Activated T-helper 1 cell treated with anti-CD3 and anti-CD28 coated beads, Interleukin-12 subunit alpha, Interleukin-12 subunit beta, Interleukin-2, Interleukin-4 antibody, amounts not matched to agents 30 ng/mL and 10 ng/mL and 1 ng/mL, durations not matched to agents 14 hours and 24 hours and 36 hours (primary cell): ENCODE measurements around the gene DNAH17. TPM values are rescaled to one million over a fixed set of nuclear protein-coding genes. Genes with fewer than 3 reads are reported as not detected.

Source experiments
- DNase-seq: peaks from one replicate; pipeline ENCODE4 v3.0.0; 2021; ENCODE audit warnings: low spot score
- H3K27ac Mint-ChIP-seq: one replicate; pipeline ENCODE4 v1.8.0; 2021; ENCODE audit warnings: mild to moderate bottlenecking, mixed read lengths
- H3K27me3 Mint-ChIP-seq: one replicate; pipeline ENCODE4 v1.8.0; 2022; ENCODE audit warnings: mild to moderate bottlenecking, moderate library complexity, mixed read lengths; ENCODE audit not compliant: insufficient read depth
- H3K36me3 Mint-ChIP-seq: one replicate; pipeline ENCODE4 v1.8.0; 2021; ENCODE audit warnings: low read depth, mixed read lengths
- H3K4me1 Mint-ChIP-seq: one replicate; pipeline ENCODE4 v1.8.0; 2021; ENCODE audit warnings: low read depth, mixed read lengths
- H3K4me3 Mint-ChIP-seq: one replicate; pipeline ENCODE4 v1.8.0; 2021; ENCODE audit warnings: mild to moderate bottlenecking, moderate library complexity, mixed read lengths
- H3K9me3 Mint-ChIP-seq: one replicate; pipeline ENCODE4 v1.8.0; 2021; ENCODE audit warnings: mixed read lengths
- intact Hi-C: fragments of 100-400 bp; cut with micrococcal nuclease; formaldehyde crosslinking; loops from one replicate; pipeline ENCODE4 v1.15.1; 2024
- total RNA-seq: library from RNA; stranded (reverse); gene quantifications from 2 replicates; pipeline ENCODE4 v1.2.3, GENCODE V29; 2022

DNAH17 gene
- total RNA-seq, 1 donor from 2014 or later, result 0.18 TPM

GRCh38 chr17:78391843-78392242, 185.4 kb downstream of the DNAH17 start:
- no peak overlapping the region for H3K27ac Mint-ChIP-seq
- peaks cover 43% of the 10 kb centered on the region for H3K36me3 Mint-ChIP-seq
- H3K4me1 Mint-ChIP-seq, result peaks cover 36% of the 10 kb centered on the region
- H3K27me3 Mint-ChIP-seq, result no peaks in the 10 kb centered on the region
- no peaks in the 10 kb centered on the region for H3K9me3 Mint-ChIP-seq
- intact Hi-C loops, result no loop called here
- no peak overlapping the region for H3K4me3 Mint-ChIP-seq
- DNase-seq, result no peak

GRCh38 chr17:78391051-78391431, 186.2 kb downstream of the DNAH17 start:
- Mint-ChIP-seq H3K36me3 (peaks cover 41% of the 10 kb centered on the region), H3K4me3 (no peak overlapping the region), H3K27ac (no peak overlapping the region), H3K9me3 (no peaks in the 10 kb centered on the region), H3K27me3 (no peaks in the 10 kb centered on the region), H3K4me1 (peaks cover 38% of the 10 kb centered on the region)
- DNase-seq, result no peak
- intact Hi-C loops, result no loop called here

- Mint-ChIP-seq H3K9me3 (no peaks in the 10 kb centered on the region), H3K4me1 (peaks cover 41% of the 10 kb centered on the region), H3K4me3 (peak overlapping the region; percentile 22), H3K36me3 (peaks cover 38% of the 10 kb centered on the region), H3K27ac (peak overlapping the region; percentile 38), H3K27me3 (no peaks in the 10 kb centered on the region)
- DNase-seq, result no peak
- intact Hi-C loops, result no loop called here
Observed at GRCh38 chr17:78390241-78391050, 186.8 kb downstream of the DNAH17 start.

DNA sequence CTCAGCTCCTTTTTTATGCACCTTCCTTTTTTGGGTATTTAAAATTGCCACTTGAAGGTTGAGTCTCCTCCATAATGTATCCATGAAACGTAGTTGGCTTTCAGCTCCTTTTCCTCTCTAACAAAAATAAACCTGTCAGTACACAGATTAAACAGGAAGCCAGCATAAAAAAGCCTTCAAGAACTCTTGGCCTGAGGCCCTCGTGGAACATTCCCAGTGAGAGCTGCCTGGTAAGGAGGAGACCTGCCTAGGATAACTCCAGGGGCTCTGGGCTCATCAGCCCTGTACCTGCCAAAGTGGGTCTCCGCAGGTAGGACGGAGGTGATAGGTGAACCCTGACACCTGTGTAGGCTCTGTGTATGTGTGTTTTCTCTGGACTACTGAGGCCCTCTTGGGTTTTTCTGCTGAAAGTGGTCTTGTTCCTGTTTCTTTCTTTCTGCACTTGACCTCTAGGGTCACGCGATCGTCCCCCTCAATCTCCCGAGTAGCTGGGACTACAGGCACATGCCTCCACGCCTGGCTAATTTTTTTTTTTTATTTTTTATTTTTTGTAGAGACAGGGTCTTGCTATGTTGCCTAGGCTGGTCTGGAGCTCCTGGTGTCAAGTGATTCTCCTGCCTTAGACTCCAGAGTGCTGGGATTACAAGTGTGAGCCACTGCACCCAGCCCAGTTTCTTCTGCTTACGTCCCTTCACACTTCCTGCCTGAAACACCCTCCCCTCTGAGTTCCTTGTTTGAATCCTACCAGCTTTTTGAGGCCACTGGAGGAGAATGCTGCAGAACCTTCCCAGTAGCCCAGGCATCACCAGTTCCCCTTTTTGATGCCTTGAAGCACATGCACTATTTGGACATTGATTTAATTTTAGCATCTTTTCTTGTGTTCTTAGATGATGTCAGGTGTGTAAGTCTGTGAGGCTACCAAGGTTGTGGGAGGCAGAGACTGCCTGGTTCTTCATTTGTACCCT, 188.9 kb downstream of the DNAH17 start:
- intact Hi-C loops, result no loop called here
- peak overlapping the region; percentile 65 for H3K4me3 Mint-ChIP-seq
- H3K4me1 Mint-ChIP-seq, result peaks cover 57% of the 10 kb centered on the region
- peak overlapping the region; percentile 96 for H3K27ac Mint-ChIP-seq
- no peaks in the 10 kb centered on the region for H3K27me3 Mint-ChIP-seq
- peaks cover 32% of the 10 kb centered on the region for H3K36me3 Mint-ChIP-seq
- H3K9me3 Mint-ChIP-seq, result no peaks in the 10 kb centered on the region
- no peak for DNase-seq

- DNase-seq, result no peak
- Mint-ChIP-seq H3K36me3 (peaks cover 41% of the 10 kb centered on the region), H3K4me3 (peak overlapping the region; percentile 82), H3K27ac (peak overlapping the region; percentile 100), H3K9me3 (no peaks in the 10 kb centered on the region), H3K27me3 (no peaks in the 10 kb centered on the region), H3K4me1 (peaks cover 81% of the 10 kb centered on the region)
- intact Hi-C loops, result no loop called here
Observed at GRCh38 chr17:78384479-78385175, 192.6 kb downstream of the DNAH17 start.

- H3K4me1 Mint-ChIP-seq, result peaks cover 84% of the 10 kb centered on the region
- DNase-seq, result peak; percentile 41
- H3K4me3 Mint-ChIP-seq, result peak overlapping the region; percentile 82
- peak overlapping the region; percentile 100 for H3K27ac Mint-ChIP-seq
- intact Hi-C loops, result no loop called here
- no peaks in the 10 kb centered on the region for H3K9me3 Mint-ChIP-seq
- H3K27me3 Mint-ChIP-seq, result no peaks in the 10 kb centered on the region
- H3K36me3 Mint-ChIP-seq, result peaks cover 46% of the 10 kb centered on the region
Observed at GRCh38 chr17:78383725-78384471, 193.3 kb downstream of the DNAH17 start.

DNA sequence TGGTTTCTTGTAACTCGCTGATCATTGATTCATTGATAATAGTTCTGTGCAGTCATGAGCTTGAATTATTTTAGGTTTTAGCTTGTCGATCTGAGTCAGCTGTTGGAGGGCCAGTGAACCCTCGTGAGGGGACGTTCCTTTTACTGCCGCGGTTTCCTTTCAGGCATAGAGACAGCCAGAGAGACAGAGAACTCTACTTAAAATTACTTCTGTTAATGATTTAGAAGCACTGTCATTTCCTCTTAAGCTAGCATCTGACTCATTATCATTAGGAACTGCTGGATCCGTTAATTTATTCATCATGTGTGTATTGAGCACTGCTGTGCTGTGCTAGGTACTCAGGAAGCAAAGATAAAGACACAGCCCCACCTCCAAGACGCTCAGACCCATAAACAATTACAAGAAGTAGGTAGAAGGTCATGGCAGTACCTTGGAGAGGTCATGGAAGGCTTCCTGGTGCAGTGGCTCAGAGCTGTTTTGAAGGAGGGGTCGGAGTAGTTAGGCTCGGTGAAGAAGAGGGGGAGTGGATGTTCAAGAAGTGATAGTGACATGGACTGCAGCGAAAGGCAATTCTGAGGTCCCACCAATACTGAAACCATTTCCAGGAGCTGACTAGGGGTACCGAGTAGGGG, 195.5 kb downstream of the DNAH17 start:
- peak overlapping the region; percentile 97 for H3K4me3 Mint-ChIP-seq
- H3K4me1 Mint-ChIP-seq, result peaks cover 75% of the 10 kb centered on the region
- H3K27me3 Mint-ChIP-seq, result no peaks in the 10 kb centered on the region
- H3K9me3 Mint-ChIP-seq, result no peaks in the 10 kb centered on the region
- peak; percentile 35 for DNase-seq
- intact Hi-C loops, result loop anchor here (1.0 kb wide), 1 partner anchor 41 kb away; no protein-coding TSS in a partner anchor
- peak overlapping the region; percentile 100 for H3K27ac Mint-ChIP-seq
- peaks cover 38% of the 10 kb centered on the region for H3K36me3 Mint-ChIP-seq

DNA sequence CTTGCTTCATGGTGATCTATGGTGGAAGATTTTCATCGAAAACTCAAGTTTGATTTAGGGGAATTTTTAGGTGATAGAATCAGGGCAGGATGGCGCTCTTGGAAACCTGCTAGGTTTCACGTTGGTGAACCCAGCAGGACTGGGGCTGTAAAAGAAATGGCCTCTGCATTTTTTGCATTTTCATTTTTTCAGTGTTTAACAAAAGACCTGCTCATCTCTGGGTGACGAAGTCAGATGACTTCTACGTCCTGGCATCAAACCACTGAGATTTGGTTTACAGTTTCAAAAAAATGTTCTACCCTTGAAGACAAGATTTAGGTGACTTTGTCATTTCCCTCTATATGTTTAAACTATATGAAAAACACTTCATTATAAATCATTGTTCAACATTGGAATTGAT, 196.8 kb downstream of the DNAH17 start:
- no peak for DNase-seq
- Mint-ChIP-seq H3K9me3 (no peaks in the 10 kb centered on the region), H3K4me1 (peaks cover 72% of the 10 kb centered on the region)

DNA sequence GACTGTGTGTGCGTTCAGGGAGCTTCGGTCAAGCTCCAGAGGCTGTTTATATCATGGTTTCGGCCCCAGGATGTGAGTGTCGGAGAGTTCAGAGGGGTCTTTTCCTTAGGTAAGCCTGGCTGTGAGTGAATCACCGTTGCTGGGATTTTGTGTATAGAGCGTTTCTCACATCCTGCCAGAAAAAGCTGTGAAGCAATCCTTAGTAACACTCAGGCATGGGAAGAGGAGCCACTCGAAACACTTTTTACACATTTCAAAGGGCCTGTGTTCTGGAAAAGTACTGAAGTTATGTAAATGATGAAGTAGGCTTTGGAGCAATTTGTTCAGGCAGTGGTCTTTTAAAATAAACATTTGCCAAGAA, 198.1 kb downstream of the DNAH17 start:
- intact Hi-C loops, result no loop called here
- Mint-ChIP-seq H3K36me3 (peaks cover 30% of the 10 kb centered on the region), H3K4me1 (peaks cover 65% of the 10 kb centered on the region), H3K27me3 (no peaks in the 10 kb centered on the region), H3K9me3 (no peaks in the 10 kb centered on the region), H3K4me3 (peak overlapping the region; percentile 97), H3K27ac (peak overlapping the region; percentile 100)
- DNase-seq, result no peak

More for the DNA sequence above, 196.8 kb downstream of the DNAH17 start:
- H3K27me3 Mint-ChIP-seq, result no peaks in the 10 kb centered on the region
- H3K36me3 Mint-ChIP-seq, result peaks cover 35% of the 10 kb centered on the region
- intact Hi-C loops, result no loop called here
- peak overlapping the region; percentile 97 for H3K4me3 Mint-ChIP-seq
- H3K27ac Mint-ChIP-seq, result peak overlapping the region; percentile 100

DNA sequence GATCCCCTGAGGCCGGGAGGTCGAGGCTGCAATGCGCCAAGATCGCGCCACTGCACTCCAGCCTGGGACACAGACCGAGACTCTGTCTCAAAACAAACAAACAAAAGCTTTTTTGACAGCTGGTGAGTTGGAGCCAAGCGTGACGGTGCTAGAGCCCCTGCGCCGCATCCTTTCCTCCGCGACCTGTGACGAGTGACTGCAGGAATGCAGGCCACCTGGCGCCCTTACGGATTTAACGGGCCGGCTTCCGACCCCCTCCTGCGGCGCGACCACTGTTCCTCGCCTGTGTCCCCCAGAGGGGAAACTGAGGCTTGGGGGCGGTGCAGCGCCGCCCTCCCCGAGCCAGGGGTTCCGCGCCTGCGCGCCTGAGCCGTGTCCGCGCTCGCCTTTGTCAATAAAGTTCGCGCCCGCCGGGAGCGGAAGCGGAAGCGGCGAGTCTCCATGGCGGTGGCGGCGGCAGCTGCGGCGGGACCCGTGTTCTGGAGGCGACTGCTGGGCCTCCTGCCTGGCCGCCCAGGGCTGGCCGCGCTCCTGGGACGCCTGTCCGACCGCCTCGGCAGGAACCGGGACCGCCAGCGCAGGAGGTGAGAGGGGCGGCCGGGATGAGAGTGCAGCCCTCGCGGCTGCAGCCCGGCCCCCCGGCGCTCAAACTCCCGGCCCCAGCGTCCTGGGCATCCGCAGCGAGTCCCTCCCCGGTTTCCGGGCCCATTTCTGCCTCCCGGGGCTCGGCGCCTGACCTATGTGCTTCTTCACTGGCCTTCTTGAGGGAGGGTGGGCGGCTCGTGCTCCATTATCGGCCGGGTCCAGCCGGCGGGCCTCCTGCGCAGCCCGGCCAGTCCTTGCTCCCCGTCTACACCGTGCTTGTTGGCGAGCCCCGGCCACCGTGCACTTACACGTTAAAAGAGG, 198.7 kb downstream of the DNAH17 start, which contains the start of gene PGS1:
Gene PGS1, plus strand, starts transcription at position 425 of the 906 bp plus-strand sequence. Its CDS starts 17 bp downstream, at position 442.
- no peaks in the 10 kb centered on the region for H3K27me3 Mint-ChIP-seq
- peak within 1 kb of the TSS; percentile 97 for H3K4me3 Mint-ChIP-seq
- peak; percentile 84 for DNase-seq
- H3K36me3 Mint-ChIP-seq, result peaks cover 26% of the 10 kb centered on the region
- intact Hi-C loops, result loop anchor here (1.0 kb wide), 1 partner anchor 18 kb away; the partner anchor contains the start of gene SOCS3
- no peaks in the 10 kb centered on the region for H3K9me3 Mint-ChIP-seq
- peak within 1 kb of the TSS; percentile 100 for H3K27ac Mint-ChIP-seq
- H3K4me1 Mint-ChIP-seq, result peaks cover 58% of the 10 kb centered on the region

DNA sequence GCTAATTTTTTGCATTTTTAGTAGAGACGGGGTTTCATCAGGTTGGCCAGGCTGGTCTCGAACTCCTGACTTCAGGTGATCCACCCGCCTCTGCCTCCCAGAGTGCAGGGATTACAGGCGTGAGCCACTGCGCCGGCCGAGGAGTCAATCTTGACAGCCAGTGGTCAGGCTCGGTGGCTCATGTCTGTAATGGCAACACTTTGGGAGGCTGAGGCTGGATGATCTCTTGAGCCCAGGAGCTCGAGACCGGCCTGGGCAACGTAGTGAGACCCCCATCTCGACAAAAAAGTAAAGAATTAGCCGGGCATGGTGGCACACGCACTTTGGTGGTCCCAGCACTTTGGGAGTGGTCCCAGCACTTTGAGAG, 199.4 kb downstream of the DNAH17 start:
- no peak for DNase-seq
- Mint-ChIP-seq H3K27me3 (no peaks in the 10 kb centered on the region), H3K4me3 (peak overlapping the region; percentile 97), H3K36me3 (peaks cover 25% of the 10 kb centered on the region), H3K27ac (peak overlapping the region; percentile 70), H3K4me1 (peaks cover 52% of the 10 kb centered on the region), H3K9me3 (no peaks in the 10 kb centered on the region)
- intact Hi-C loops, result loop anchor here (1.0 kb wide), 1 partner anchor 18 kb away; the partner anchor contains the start of gene SOCS3
